Calu3 (cell line): ENCODE measurements around the gene DPT. TPM values are rescaled to one million over a fixed set of nuclear protein-coding genes. Genes with fewer than 3 reads are reported as not detected.
"Not testable (repeated sequence)": the region's sequence is repeated elsewhere in the genome, so short reads cannot be mapped to it uniquely, and the experiment has no call there.

ENCODE experiments used
- BruUV-seq: library from RNA; stranded (reverse); fragments of 400-500 nt; replicated peaks from 2 replicates; lab custom pipeline; 2021; lab: Mats Ljungman, UMichigan
- CTCF ChIA-PET: fragments of 300-600 bp; sonication (Branson Sonifier 250); formaldehyde crosslinking; loops from one replicate; lab custom pipeline; 2022; ENCODE audit warnings: antibody characterized with exemption; lab: Charles Lee
- DNase-seq: peaks from one replicate; pipeline ENCODE4 v3.0.0; 2022
- H3K27ac Mint-ChIP-seq: one replicate; pipeline ENCODE4 v1.8.0; 2022; ENCODE audit warnings: mixed read lengths; ENCODE audit not compliant: unreplicated experiment
- H3K27me3 Mint-ChIP-seq: one replicate; pipeline ENCODE4 v1.8.0; 2022; ENCODE audit warnings: mixed read lengths; ENCODE audit not compliant: unreplicated experiment
- H3K36me3 Mint-ChIP-seq: one replicate; pipeline ENCODE4 v1.8.0; 2022; ENCODE audit warnings: mild to moderate bottlenecking, moderate library complexity, mixed read lengths; ENCODE audit not compliant: insufficient read depth, unreplicated experiment
- H3K4me1 Mint-ChIP-seq: one replicate; pipeline ENCODE4 v1.8.0; 2022; ENCODE audit warnings: mild to moderate bottlenecking, low read depth, mixed read lengths; ENCODE audit not compliant: unreplicated experiment
- H3K4me3 Mint-ChIP-seq: one replicate; pipeline ENCODE4 v1.8.0; 2022; ENCODE audit warnings: mild to moderate bottlenecking, low read depth, moderate library complexity, mixed read lengths; ENCODE audit not compliant: unreplicated experiment
- H3K9me3 Mint-ChIP-seq: one replicate; pipeline ENCODE4 v1.8.0; 2022; ENCODE audit warnings: low read depth, mixed read lengths; ENCODE audit not compliant: unreplicated experiment
- CTCF ChIP-seq: fragments of 200-600 bp; IDR thresholded peaks from one replicate; pipeline ENCODE4 v1.8.0; 2022; ENCODE audit warnings: antibody characterized with exemption; ENCODE audit not compliant: unreplicated experiment
- intact Hi-C: fragments of 100-400 bp; cut with micrococcal nuclease; formaldehyde crosslinking; loops from one replicate; pipeline ENCODE4 v1.10.0; 2022; ENCODE audit not compliant: unreplicated experiment
- total RNA-seq: library from RNA; stranded (reverse); gene quantifications from 2 replicates; pipeline ENCODE4 v1.2.3, GENCODE V29; 2022

DPT gene
- total RNA-seq, 1 experiment from 2014 or later: not detected

DNA sequence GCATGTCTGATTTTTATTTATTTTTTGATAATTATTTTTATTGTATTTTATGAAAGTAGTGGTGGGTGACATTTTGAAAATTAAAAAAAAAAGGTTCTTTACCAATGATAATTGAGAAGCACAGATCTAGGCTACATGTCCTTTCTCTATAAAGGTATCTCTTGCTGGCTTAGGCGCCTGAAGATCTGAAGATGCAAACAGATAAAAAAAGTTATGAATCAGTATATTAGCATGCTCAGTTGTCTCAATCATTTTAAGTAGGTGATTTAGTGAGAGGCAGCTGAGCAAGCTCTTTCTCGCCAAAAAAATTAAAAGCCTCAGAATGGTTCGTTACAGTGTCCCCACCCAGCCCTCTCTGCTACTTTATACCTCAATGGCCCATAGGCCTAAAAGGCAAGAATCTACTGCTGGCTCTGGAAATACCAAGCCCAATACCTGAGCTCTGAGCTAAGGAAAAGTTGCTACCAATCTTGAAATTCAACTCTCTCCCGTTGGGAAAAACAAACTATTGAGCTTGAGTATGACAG lies 42.2 kb upstream of the DPT start:
- intact Hi-C loops: no loop called here
- no peak overlapping the region for H3K4me3 Mint-ChIP-seq
- no TSS peak for BruUV-seq
- CTCF ChIA-PET: no interaction called here
- no peak for TF ChIP-seq CTCF
- no peaks in the 10 kb centered on the region for H3K9me3 Mint-ChIP-seq
- no peaks in the 10 kb centered on the region for H3K27me3 Mint-ChIP-seq
- DNase-seq: no peak
- H3K27ac Mint-ChIP-seq: no peak overlapping the region
- H3K4me1 Mint-ChIP-seq: no peaks in the 10 kb centered on the region
- no peaks in the 10 kb centered on the region for H3K36me3 Mint-ChIP-seq

DNA sequence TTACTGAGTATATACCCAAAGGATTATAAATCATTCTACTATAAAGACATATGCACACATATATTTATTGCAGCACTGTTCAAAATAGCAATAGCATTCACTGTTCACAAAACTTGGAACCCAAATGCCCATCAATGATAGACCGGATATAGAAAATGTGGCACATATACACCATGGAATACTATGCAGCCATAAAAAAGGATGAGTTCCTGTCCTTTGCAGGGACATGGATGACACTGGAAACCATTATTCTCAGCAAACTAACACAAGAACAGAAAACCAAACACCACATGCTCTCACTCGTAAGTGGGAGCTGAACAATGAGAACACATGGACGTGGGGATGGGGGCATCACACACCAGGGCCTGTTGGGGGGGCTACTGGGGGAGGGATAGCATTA lies 40.9 kb upstream of the DPT start:
- H3K27me3 Mint-ChIP-seq, H3K27ac Mint-ChIP-seq, CTCF ChIA-PET, H3K4me3 Mint-ChIP-seq, H3K9me3 Mint-ChIP-seq, BruUV-seq, H3K36me3 Mint-ChIP-seq, DNase-seq, intact Hi-C loops, H3K4me1 Mint-ChIP-seq: not testable (repeated sequence)

DNA sequence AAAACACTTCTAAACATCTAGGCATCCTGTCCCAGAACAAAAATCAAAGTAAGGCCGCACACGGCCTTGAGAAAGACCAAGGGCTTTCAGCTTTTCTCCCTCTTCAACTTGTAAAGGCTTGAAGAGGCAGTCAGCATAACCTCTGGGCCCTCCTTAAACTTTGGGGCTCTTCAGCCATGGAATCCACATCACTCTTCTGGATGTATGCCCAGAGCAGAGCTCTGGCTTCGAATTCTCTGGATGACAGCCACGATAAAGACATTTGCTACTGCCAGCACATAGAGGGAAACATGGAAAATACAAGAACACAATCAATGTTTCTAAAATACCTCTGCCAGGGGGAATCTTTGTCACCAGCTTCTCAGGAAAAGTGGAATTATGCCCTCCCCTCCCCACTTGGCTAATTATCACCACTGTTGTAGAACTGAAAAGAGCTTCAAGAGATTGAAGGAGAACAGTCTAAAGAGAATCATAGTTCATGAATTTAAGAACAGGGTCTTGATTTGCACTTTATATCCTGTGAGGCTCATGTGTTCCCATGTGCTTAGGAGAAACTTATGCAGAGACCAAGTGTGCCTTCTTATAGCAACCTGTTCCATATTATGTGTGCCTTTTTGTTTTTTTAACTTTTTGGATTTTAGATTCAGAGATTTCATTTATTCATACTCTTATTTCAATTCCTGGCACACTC lies 39.0 kb upstream of the DPT start:
- Mint-ChIP-seq H3K27ac (no peak overlapping the region), H3K36me3 (no peaks in the 10 kb centered on the region), H3K4me3 (no peak overlapping the region), H3K27me3 (no peaks in the 10 kb centered on the region), H3K4me1 (no peaks in the 10 kb centered on the region), H3K9me3 (peaks cover 4% of the 10 kb centered on the region)
- no peak for DNase-seq
- BruUV-seq: no TSS peak
- CTCF ChIA-PET: no interaction called here
- no peak for TF ChIP-seq CTCF
- intact Hi-C loops: no loop called here

DNA sequence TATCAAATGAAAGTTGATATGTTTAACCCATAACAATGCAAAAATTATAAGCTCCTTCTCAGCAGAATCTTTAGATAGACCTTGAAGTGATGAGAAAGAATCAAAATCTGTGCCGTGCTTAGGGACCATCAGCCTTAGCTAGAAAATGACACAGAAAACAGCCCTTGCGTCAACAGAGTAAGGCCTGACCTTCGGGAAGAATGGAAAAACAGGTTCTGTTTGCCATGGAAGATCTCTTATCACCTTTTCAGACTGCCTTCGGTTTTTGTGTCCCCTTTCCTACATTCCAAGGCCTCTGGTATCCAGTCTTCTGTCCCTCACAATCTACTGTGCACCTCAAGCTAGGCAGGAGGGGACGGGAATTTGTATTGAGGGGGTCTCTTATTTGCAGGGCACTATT lies 37.6 kb upstream of the DPT start:
- TF ChIP-seq CTCF: no peak
- Mint-ChIP-seq H3K9me3 (peaks cover 4% of the 10 kb centered on the region), H3K27ac (no peak overlapping the region), H3K4me3 (no peak overlapping the region), H3K4me1 (peaks cover 9% of the 10 kb centered on the region), H3K27me3 (no peaks in the 10 kb centered on the region), H3K36me3 (no peaks in the 10 kb centered on the region)
- DNase-seq: no peak
- BruUV-seq: no TSS peak
- intact Hi-C loops: no loop called here
- CTCF ChIA-PET: no interaction called here

GRCh38 chr1:168763031-168763430 lies 34.0 kb upstream of the DPT start:
- Mint-ChIP-seq H3K27me3 (no peaks in the 10 kb centered on the region), H3K4me3 (no peak overlapping the region), H3K27ac (no peak overlapping the region), H3K36me3 (no peaks in the 10 kb centered on the region), H3K4me1 (peaks cover 9% of the 10 kb centered on the region), H3K9me3 (peaks cover 4% of the 10 kb centered on the region)
- TF ChIP-seq CTCF: no peak
- CTCF ChIA-PET: no interaction called here
- BruUV-seq: no TSS peak
- DNase-seq: no peak
- intact Hi-C loops: no loop called here
